ENCODE measurements around the gene TSTD1.
"Not testable (repeated sequence)": the region's sequence is repeated elsewhere in the genome, so short reads cannot be mapped to it uniquely, and the experiment has no call there.

The TSTD1 gene

GRCh38 chr1:161068306-161069234 lies 29.8 kb upstream of the TSTD1 start:
- DNase-seq, result peak; percentile 84

- no peak for DNase-seq
These were observed 27.9 kb upstream of the TSTD1 start for GRCh38 chr1:161066694-161067093.

- not testable (repeated sequence) for DNase-seq
These were observed 26.9 kb upstream of the TSTD1 start for GRCh38 chr1:161065681-161066080.

GRCh38 chr1:161063936-161064335 lies 25.2 kb upstream of the TSTD1 start:
- DNase-seq, result not testable (repeated sequence)

- no peak for DNase-seq
These were observed 22.7 kb upstream of the TSTD1 start for GRCh38 chr1:161061419-161061818.

- DNase-seq, result no peak
These were observed 20.5 kb upstream of the TSTD1 start for GRCh38 chr1:161059293-161059692.

- DNase-seq, result no peak
These were observed 16.0 kb upstream of the TSTD1 start for GRCh38 chr1:161054805-161055204.

GRCh38 chr1:161054232-161054631 lies 15.5 kb upstream of the TSTD1 start:
- no peak for DNase-seq

- DNase-seq, result no peak
These were observed 14.1 kb upstream of the TSTD1 start for GRCh38 chr1:161052899-161053298.

- no peak for DNase-seq
These were observed 12.5 kb upstream of the TSTD1 start for GRCh38 chr1:161051219-161051618.

GRCh38 chr1:161048949-161049722 lies 10.4 kb upstream of the TSTD1 start:
- no peak for DNase-seq

- no peak for DNase-seq
These were observed 9.0 kb upstream of the TSTD1 start for GRCh38 chr1:161047436-161048420.

GRCh38 chr1:161046605-161047228 lies 8.0 kb upstream of the TSTD1 start:
- no peak for DNase-seq

GRCh38 chr1:161045736-161046604 lies 7.2 kb upstream of the TSTD1 start, which contains the start of gene USF1:
Gene USF1 (minus strand): TSS chr1:161045977. CDS start chr1:161043275, 2,702 bp downstream.
- DNase-seq, result peak; percentile 98

GRCh38 chr1:161044908-161045735 lies 6.4 kb upstream of the TSTD1 start:
- DNase-seq, result peak; percentile 60

GRCh38 chr1:161044535-161044907 lies 5.8 kb upstream of the TSTD1 start:
- DNase-seq, result no peak

- DNase-seq, result no peak
These were observed 782 bp upstream of the TSTD1 start for GRCh38 chr1:161039546-161039945.

- DNase-seq, result no peak
These were observed 386 bp upstream of the TSTD1 start for GRCh38 chr1:161039154-161039545.

- no peak for DNase-seq
These were observed 872 bp downstream of the TSTD1 start for GRCh38 chr1:161037661-161038522.

Data from KG1 (cell line).